NCI-H510A treated with DMSO at 0.1 percent for 48 hours (cell line): ENCODE measurements around the gene MCC.

Experiments
- DNase-seq: peaks from one replicate; lab custom pipeline; 2025; lab: John Stamatoyannopoulos, UW

MCC gene

DNA sequence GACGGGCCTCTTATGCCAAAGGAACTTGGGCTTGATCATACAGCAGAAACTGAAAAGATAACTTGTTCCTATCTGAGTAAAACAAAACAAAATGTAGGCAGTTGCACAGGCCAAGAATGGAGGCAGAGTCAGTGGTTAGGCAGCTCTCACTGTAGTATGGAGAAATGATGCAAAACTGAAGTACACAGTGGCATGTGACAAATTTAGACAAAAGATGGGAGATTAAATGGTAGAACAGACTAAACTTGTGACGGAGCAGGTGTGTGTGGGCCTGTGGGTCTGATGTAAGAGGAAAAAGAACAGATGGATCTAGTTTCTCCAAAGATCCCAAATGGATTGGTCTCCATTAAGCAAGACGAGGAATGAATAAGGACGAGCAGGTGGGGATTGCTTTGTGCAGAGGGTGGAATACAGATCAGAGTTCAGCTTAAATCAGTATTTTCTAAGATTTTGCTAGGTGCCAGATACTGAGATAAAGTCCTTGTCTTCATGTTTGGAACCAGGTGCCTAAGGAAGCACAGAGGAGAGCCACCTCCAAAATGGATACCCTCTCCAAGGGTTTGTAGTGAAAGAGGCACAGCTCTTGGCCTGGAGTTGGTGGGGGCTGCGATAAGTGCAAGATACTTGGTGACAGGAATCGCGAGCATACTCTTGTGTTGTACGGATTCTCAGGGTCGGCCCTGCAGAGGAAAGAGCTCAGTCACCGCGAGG, 512.4 kb downstream of the MCC start:
- DNase-seq, result no peak

DNA sequence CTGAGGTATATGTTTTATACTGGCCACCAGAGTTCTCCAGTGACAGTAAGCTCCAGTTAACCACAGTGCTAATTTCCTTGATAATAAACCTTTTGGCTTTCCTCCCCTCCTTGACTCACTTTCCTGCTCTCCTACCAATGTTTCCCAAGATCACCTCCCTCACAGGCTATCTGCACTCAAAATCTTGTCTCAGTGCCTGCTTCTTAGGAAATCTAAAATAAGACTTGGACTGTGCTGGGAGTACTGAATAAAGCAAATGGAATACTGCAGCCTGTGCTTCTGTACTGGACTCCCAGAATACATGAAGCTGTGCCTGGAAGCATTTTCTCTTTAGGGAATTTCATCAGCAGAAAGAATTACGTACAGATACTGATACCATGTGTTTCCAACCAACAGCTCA, 513.4 kb downstream of the MCC start:
- no peak for DNase-seq

DNA sequence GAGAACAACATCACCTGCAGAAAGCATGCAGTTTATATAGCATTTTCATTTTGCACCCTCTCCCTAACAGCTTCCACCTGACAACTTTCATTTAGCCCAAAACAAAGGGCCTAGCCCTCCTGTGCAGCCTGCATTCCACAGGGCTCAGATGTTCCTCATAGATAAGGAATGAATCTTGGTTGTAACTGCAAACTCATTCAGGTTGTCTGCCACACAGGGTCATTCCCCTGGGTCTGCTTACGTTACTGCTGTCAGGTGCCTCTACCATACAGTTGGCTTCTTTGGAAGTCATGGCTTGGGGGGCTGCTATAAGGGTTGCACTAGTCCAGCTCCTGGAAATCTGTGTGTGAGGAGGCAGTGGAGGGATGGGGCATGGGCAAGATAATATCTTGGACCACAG, 514.3 kb downstream of the MCC start:
- no peak for DNase-seq

DNA sequence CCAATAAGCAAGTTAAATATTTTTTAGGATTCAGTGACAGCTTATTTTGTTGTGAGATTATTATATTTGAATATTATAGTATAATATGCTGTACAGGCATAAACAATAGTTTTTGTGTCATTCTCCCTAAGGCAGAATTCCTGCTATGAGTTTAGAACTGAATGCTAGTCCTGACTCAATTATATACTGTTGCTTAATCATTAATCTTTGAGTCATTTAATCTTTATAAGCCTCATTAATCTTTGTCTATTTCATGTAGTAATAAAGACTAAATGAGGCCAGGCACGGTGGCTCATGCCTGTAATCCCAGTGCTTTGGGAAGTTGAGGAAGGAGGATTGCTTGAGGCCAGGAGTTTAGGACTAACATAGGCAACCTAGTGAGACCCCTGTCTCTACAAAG, 515.2 kb downstream of the MCC start:
- DNase-seq, result no peak
